ENCODE results near the gene MX2. TPM values are rescaled to one million over a fixed set of nuclear protein-coding genes. Genes with fewer than 3 reads are reported as not detected.

The MX2 gene
- total RNA-seq, 2 experiments from 2014 or later: 3.5 to 10.4 TPM

DNA sequence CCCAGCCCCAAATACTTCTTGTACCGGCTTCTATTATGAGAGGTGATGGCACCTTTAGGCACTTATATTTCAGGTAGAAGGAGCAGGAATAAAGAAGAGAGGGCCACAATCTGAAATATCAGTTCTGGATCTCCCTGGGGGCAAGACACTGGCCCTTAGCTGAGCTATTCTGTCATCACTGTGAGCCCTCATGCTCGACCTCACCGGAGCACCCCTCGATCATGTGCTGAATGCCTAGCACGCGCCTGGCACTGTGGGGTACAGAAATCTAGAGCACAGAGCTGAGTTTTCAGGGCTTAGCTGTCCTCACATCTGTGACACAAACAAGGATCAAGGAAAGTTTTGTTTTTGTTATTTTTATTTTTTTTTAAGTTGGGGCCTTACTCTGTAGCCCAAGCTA, 56.6 kb downstream of the MX2 start:
- Histone ChIP-seq H3K9me2 (ENCODE audit: insufficient read depth, low read length) (no peaks in the 10 kb centered on the region), H3K4me3 (ENCODE audit: low read depth, low read length, poor library complexity, severe bottlenecking) (no peak overlapping the region), H3K36me3 (ENCODE audit: insufficient read depth, low read length) (no peaks in the 10 kb centered on the region; the same call in 1 of the 2 replicates), H3K27ac (ENCODE audit: low read depth, low read length, poor library complexity, severe bottlenecking) (no peak overlapping the region), H3K9me3 (ENCODE audit: low read length) (no peaks in the 10 kb centered on the region), H3K4me2 (ENCODE audit: low read length) (no peak overlapping the region), H4K20me1 (ENCODE audit: insufficient read depth, low read length) (no peaks in the 10 kb centered on the region), H3K4me1 (ENCODE audit: insufficient read depth, low read length, poor library complexity, severe bottlenecking) (peaks cover 27% of the 10 kb centered on the region), H2AFZ (ENCODE audit: low read length) (no peak overlapping the region), H3K79me2 (ENCODE audit: insufficient read depth, low read depth, low read length) (no peaks in the 10 kb centered on the region)
- intact Hi-C loops (cut with micrococcal nuclease; ENCODE audit: unreplicated experiment): no loop called here
- DNase-seq (ENCODE audit: low spot score): no peak
- TF ChIP-seq, protein P1, sequence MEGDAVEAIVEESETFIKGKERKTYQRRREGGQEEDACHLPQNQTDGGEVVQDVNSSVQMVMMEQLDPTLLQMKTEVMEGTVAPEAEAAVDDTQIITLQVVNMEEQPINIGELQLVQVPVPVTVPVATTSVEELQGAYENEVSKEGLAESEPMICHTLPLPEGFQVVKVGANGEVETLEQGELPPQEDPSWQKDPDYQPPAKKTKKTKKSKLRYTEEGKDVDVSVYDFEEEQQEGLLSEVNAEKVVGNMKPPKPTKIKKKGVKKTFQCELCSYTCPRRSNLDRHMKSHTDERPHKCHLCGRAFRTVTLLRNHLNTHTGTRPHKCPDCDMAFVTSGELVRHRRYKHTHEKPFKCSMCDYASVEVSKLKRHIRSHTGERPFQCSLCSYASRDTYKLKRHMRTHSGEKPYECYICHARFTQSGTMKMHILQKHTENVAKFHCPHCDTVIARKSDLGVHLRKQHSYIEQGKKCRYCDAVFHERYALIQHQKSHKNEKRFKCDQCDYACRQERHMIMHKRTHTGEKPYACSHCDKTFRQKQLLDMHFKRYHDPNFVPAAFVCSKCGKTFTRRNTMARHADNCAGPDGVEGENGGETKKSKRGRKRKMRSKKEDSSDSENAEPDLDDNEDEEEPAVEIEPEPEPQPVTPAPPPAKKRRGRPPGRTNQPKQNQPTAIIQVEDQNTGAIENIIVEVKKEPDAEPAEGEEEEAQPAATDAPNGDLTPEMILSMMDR (conservative IDR thresholded peaks at IDR 0.05; ENCODE audit: low read length): no peak
- TF ChIP-seq EZH2phosphoT487 (IDR thresholded peaks at IDR 0.05; ENCODE audit: borderline replicate concordance, low read depth, low read length): no peak
- ChIA-PET POLR2A (interaction anchor here (1.2 to 1.8 kb wide), 2 partner anchors 12 to 14 kb away, joined by 4 to 6 read pairs; no protein-coding TSS in a partner anchor), CTCF (ENCODE audit: unreplicated experiment) (no interaction called here)
- BruUV-seq (replicated peaks): no TSS peak

DNA sequence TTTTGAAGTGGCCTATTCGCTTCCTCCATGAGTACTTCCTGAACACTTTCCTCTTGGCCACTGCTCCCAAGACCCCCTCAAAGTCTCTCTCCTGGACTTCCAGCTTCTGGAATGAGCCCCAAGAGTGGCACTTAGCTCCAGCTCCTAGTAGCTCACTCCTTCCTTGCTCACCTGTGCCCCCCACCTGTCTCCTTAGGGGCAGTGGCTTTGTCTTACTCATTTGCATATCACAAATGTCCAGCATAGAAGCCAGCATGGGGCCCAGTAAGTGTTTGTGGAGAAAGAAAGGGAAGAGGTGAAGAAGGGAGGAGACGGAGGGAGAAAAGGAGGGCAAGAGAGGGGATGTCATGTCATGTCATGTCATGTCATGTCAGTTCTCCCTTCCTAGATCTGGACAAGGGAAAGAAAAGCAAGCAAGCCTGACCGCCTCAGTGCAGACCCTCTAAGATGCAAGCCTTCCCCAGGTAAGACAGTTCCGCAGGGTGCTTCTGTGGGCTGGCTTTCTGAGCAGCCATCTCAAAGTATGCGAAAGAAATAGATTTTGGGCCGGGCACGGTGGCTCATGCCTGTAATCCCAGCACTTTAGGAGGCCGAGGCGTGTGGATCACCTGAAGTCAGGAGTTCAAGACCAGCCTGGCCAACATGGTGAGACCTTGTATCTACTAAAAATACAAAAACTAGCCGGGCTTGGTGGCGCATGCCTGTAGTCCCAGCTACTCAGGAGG, 57.3 kb downstream of the MX2 start:
- Histone ChIP-seq H3K4me1 (ENCODE audit: insufficient read depth, low read length, poor library complexity, severe bottlenecking) (peaks cover 34% of the 10 kb centered on the region), H3K79me2 (ENCODE audit: insufficient read depth, low read depth, low read length) (no peaks in the 10 kb centered on the region), H4K20me1 (ENCODE audit: insufficient read depth, low read length) (no peaks in the 10 kb centered on the region), H3K4me2 (ENCODE audit: low read length) (no peak overlapping the region), H2AFZ (ENCODE audit: low read length) (no peak overlapping the region), H3K9me2 (ENCODE audit: insufficient read depth, low read length) (no peaks in the 10 kb centered on the region), H3K27ac (ENCODE audit: low read depth, low read length, poor library complexity, severe bottlenecking) (no peak overlapping the region), H3K9me3 (ENCODE audit: low read length) (no peaks in the 10 kb centered on the region), H3K4me3 (ENCODE audit: low read depth, low read length, poor library complexity, severe bottlenecking) (no peak overlapping the region), H3K36me3 (ENCODE audit: insufficient read depth, low read length) (no peaks in the 10 kb centered on the region; the same call in 1 of the 2 replicates)
- no TSS peak for BruUV-seq (replicated peaks)
- TF ChIP-seq, protein P1 (conservative IDR thresholded peaks at IDR 0.05; ENCODE audit: low read length): no peak
- no peak for TF ChIP-seq EZH2phosphoT487 (IDR thresholded peaks at IDR 0.05; ENCODE audit: borderline replicate concordance, low read depth, low read length)
- intact Hi-C loops (cut with micrococcal nuclease; ENCODE audit: unreplicated experiment): no loop called here
- CTCF ChIA-PET (ENCODE audit: unreplicated experiment): no interaction called here
- no peak for DNase-seq (ENCODE audit: low spot score)
- POLR2A ChIA-PET: interaction anchor here (0.6 to 1.8 kb wide), 5 partner anchors 11 to 1435 kb away, joined by 3 to 6 read pairs (median 4); no protein-coding TSS in a partner anchor
